Measurements from ENCODE around the gene PXDN.

PXDN gene

DNA sequence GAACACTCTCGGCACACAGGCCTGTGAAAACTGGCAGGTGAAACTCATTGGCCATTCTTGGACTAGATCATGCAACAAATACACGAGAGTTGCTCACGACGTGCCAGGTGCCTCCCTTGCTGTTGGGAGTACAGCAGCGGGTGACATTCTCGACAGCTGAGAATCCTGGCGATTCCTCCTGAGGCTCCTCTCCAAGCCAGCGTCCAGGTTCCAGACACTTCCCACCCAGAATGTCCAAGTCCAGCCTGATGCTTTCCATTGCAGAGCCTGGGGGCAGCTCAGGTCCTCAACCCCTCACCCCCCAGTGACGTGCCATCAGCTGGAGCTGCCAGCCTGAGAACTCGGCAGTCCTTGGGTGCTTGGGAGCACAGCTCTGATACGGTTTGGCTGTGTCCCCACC lies 124.2 kb downstream of the PXDN start:
- DNase-seq (ENCODE audit: low read depth): no peak
- H3K4me3 ChIP-seq (ENCODE audit: low read length): no peak overlapping the region
- TF ChIP-seq, protein P1, sequence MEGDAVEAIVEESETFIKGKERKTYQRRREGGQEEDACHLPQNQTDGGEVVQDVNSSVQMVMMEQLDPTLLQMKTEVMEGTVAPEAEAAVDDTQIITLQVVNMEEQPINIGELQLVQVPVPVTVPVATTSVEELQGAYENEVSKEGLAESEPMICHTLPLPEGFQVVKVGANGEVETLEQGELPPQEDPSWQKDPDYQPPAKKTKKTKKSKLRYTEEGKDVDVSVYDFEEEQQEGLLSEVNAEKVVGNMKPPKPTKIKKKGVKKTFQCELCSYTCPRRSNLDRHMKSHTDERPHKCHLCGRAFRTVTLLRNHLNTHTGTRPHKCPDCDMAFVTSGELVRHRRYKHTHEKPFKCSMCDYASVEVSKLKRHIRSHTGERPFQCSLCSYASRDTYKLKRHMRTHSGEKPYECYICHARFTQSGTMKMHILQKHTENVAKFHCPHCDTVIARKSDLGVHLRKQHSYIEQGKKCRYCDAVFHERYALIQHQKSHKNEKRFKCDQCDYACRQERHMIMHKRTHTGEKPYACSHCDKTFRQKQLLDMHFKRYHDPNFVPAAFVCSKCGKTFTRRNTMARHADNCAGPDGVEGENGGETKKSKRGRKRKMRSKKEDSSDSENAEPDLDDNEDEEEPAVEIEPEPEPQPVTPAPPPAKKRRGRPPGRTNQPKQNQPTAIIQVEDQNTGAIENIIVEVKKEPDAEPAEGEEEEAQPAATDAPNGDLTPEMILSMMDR (conservative IDR thresholded peaks at IDR 0.05; ENCODE audit: low read length): no peak

GRCh38 chr2:1619556-1619955 lies 124.8 kb downstream of the PXDN start:
- no peak overlapping the region for H3K4me3 ChIP-seq (ENCODE audit: low read length)
- DNase-seq (ENCODE audit: low read depth): no peak
- TF ChIP-seq, protein P1 (conservative IDR thresholded peaks at IDR 0.05; ENCODE audit: low read length): no peak

- TF ChIP-seq, protein P1 (conservative IDR thresholded peaks at IDR 0.05; ENCODE audit: low read length): no peak
- H3K4me3 ChIP-seq (ENCODE audit: low read length): no peak overlapping the region
- DNase-seq (ENCODE audit: low read depth): no peak
Measured at GRCh38 chr2:1618974-1619373, 125.3 kb downstream of the PXDN start.

DNA sequence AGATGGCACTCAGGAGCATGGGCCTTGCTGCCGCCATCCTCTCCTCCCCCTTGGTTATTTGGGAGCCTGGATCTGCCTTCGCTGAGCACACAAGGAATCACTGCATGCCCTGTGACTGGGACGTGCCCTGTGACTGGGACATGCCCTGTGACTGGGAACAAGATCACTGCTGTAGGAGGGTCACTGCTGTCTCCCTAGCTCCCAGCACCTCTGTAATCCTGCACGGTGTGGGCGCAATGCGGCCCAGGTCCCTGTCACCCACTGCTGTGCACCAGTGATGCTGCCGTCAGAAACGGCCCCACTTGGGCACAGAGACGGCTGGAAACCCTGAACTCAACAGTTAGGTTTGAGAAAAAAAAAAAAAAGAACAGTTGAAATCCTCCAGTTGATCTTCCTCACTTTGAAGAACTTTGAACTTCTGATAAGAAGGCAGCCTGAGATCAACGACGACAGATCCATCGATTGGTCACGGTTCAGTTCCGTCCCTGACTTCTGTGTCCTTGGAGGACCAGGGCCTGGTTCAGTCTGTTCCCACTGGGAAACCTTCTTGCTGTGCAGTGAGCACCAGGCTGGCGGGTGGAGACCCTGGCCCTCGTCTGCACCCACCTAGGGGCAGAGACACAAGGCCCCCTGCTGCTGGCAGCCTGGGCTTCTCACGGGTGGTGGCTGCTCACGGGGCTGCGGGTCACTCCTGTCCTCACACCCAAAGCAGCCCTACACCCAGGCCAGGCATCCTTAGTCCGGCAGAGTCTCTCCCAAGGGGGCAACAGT lies 125.9 kb downstream of the PXDN start:
- no peak for DNase-seq (ENCODE audit: low read depth)
- H3K4me3 ChIP-seq (ENCODE audit: low read length): no peak overlapping the region
- TF ChIP-seq, protein P1 (conservative IDR thresholded peaks at IDR 0.05; ENCODE audit: low read length): no peak

- DNase-seq (ENCODE audit: low read depth): no peak
- no peak overlapping the region for H3K4me3 ChIP-seq (ENCODE audit: low read length)
- TF ChIP-seq, protein P1 (conservative IDR thresholded peaks at IDR 0.05; ENCODE audit: low read length): no peak
Measured at GRCh38 chr2:1617425-1618021, 126.8 kb downstream of the PXDN start.

DNA sequence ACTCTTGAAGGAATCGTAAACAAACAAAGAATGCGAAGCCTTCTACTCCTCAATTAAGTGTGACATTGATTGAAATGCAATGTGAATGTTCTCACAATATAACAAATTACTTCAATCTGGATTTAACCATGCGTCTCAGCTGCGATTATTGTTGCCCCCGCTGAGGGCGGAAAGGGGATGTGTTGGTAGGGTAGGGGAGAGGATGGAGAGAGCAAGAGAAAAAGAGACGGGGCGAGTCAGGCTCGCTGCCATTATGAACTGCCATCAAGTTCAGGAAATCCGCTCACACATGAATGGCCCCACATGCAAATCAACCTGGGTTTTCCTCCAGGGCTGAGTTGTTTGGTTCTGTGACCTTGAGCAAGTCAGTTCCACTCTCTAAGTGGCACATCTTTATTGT lies 129.8 kb downstream of the PXDN start:
- TF ChIP-seq, protein P1 (conservative IDR thresholded peaks at IDR 0.05; ENCODE audit: low read length): no peak
- H3K4me3 ChIP-seq (ENCODE audit: low read length): no peak overlapping the region
- no peak for DNase-seq (ENCODE audit: low read depth)
